Kidney (tissue), 14 donors: Measurements from ENCODE around the gene METTL25B. TPM values are rescaled to one million over a fixed set of nuclear protein-coding genes. Genes with fewer than 3 reads are reported as not detected.

Source experiments
- DNase-seq, 5 donors: peaks; one replicate each; pipeline ENCODE4 v3.0.0-alpha.2; 2013 to 2020
- FAIRE-seq: peaks from 2 replicates; lab custom pipeline; 2012; peaks lifted over from hg19 to GRCh38; lab: Jason Lieb, UNC
- H3K27ac ChIP-seq, 2 donors: one replicate each; pipeline ENCODE4 v1.7.0; 2013; ENCODE audit warnings: low read depth in 2 of 2, low read length in 2 of 2, inconsistent platforms in 1 of 2
- H3K27me3 ChIP-seq: one replicate; pipeline ENCODE4 v1.7.1; 2013; ENCODE audit warnings: low read length, inconsistent platforms; ENCODE audit not compliant: control insufficient read depth, insufficient read depth
- H3K36me3 ChIP-seq, 3 donors: one replicate each; pipeline versions ENCODE4 v1.7.0 to v1.7.1; 2013; ENCODE audit warnings: low read length in 3 of 3, control low read depth in 1 of 3, inconsistent platforms in 1 of 3; ENCODE audit not compliant: insufficient read depth in 3 of 3, control insufficient read depth in 2 of 3
- H3K4me1 ChIP-seq, 3 donors: one replicate each; pipeline versions ENCODE4 v1.7.0 to v1.7.1; 2013; ENCODE audit warnings: low read length in 3 of 3, inconsistent platforms in 1 of 3, low read depth in 1 of 3; ENCODE audit not compliant: control insufficient read depth in 2 of 3, insufficient read depth in 2 of 3
- H3K4me3 ChIP-seq, 3 donors: one replicate each; pipeline versions ENCODE4 v1.7.0 to v1.8.1; 2013; ENCODE audit warnings: low read length in 3 of 3, control low read depth in 1 of 3, inconsistent platforms in 1 of 3
- H3K9ac ChIP-seq, 3 donors: one replicate each; pipeline versions ENCODE4 v1.7.0 to v1.7.1; 2013; ENCODE audit warnings: low read length in 3 of 3, control low read depth in 1 of 3, inconsistent platforms in 1 of 3
- H3K9me3 ChIP-seq, 3 donors: one replicate each; pipeline versions ENCODE4 v1.7.0 to v1.7.1; 2013; ENCODE audit warnings: low read length in 3 of 3, control low read depth in 1 of 3, inconsistent platforms in 1 of 3; ENCODE audit not compliant: control insufficient read depth in 2 of 3, insufficient read depth in 1 of 3
- CTCF ChIP-seq: IDR thresholded peaks from 3 replicates; pipeline ENCODE4 v1.5.1; 2012; ENCODE audit warnings: mild to moderate bottlenecking, moderate library complexity, borderline replicate concordance; ENCODE audit not compliant: insufficient read depth; ENCODE audit errors: extremely low read depth
- intact Hi-C: fragments of 100-400 bp; cut with DNase I; formaldehyde crosslinking; loops from one replicate; pipeline ENCODE4 v1.11.1; 2022
- polyA plus RNA-seq: library from polyadenylated mRNA; stranded (reverse); fragments of 350-450 nt; fragmentation: Illumina TruSeq; extraction: RNeasy Lipid Tissue Mini Kit (QIAGEN cat#74804); gene quantifications from one replicate; pipeline ENCODE4 v1.2.3, GENCODE V29; 2014; ENCODE audit warnings: low read depth, low replicate concordance; ENCODE audit not compliant: insufficient read depth
- total RNA-seq: library from RNA; stranded (reverse); fragmentation: NEBNext Ultra II Directional; extraction: Animal tissue kit (Norgen Biotek cat#: 25700); gene quantifications from one replicate; pipeline ENCODE4 v1.2.1, GENCODE V29; 2021
- donor health status: control.
- donor health status: control.
- donor health status: control.
- donor health status: control.
- donor health status: control.
- donor health status: DM: yes; HTN: yes; CAD: no.
- donor health status: Normal renal cell carcinoma (clear cell type).

METTL25B gene
- total and polyA plus RNA-seq, 2 donors from 2014 or later, result 29.4 to 35.2 TPM

GRCh38 chr1:156775799-156776198 lies 47.5 kb downstream of the METTL25B start:
- H3K9me3 ChIP-seq, result no peaks in the 10 kb centered on the region
- H3K36me3 ChIP-seq, result peaks cover 0 to 5% (median 3%) of the 10 kb centered on the region in 3 donors
- intact Hi-C loops, result no loop called here
- H3K4me3 ChIP-seq, result no peak overlapping the region
- H3K27ac ChIP-seq, result no peak overlapping the region
- no peaks in the 10 kb centered on the region for H3K27me3 ChIP-seq
- FAIRE-seq, result no peak
- H3K4me1 ChIP-seq, result peaks cover 0 to 11% (median 5%) of the 10 kb centered on the region in 3 donors
- DNase-seq, result no peak
- no peak overlapping the region for H3K9ac ChIP-seq
- no peak for TF ChIP-seq CTCF

- Histone ChIP-seq H3K9me3 (no peaks in the 10 kb centered on the region), H3K27ac (no peak overlapping the region), H3K36me3 (no peaks in the 10 kb centered on the region), H3K27me3 (no peaks in the 10 kb centered on the region), H3K4me3 (no peak overlapping the region), H3K4me1 (peaks cover 0 to 5% (median 4%) of the 10 kb centered on the region in 3 donors), H3K9ac (no peak overlapping the region)
- intact Hi-C loops, result no loop called here
- FAIRE-seq (no peak), DNase-seq (no peak)
- no peak for TF ChIP-seq CTCF
Observed at GRCh38 chr1:156776942-156777341, 48.7 kb downstream of the METTL25B start.

- Histone ChIP-seq H3K4me1 (peaks cover 0 to 5% (median 4%) of the 10 kb centered on the region in 3 donors), H3K9me3 (no peaks in the 10 kb centered on the region), H3K27me3 (no peaks in the 10 kb centered on the region), H3K9ac (no peak overlapping the region), H3K27ac (no peak overlapping the region), H3K36me3 (peaks cover 0 to 4% (median under 1%) of the 10 kb centered on the region in 3 donors), H3K4me3 (no peak overlapping the region)
- DNase-seq (no peak), FAIRE-seq (no peak)
- intact Hi-C loops, result no loop called here
- TF ChIP-seq CTCF, result no peak
Observed at GRCh38 chr1:156777573-156777972, 49.3 kb downstream of the METTL25B start.
